Measurements from ENCODE around the gene MRTFB. TPM values are rescaled to one million over a fixed set of nuclear protein-coding genes. Genes with fewer than 3 reads are reported as not detected.
"Not testable (repeated sequence)": the region's sequence is repeated elsewhere in the genome, so short reads cannot be mapped to it uniquely, and the experiment has no call there.

MRTFB gene
- total RNA-seq, 1 experiment from 2014 or later, result 7.6 TPM

- DNase-seq (ENCODE audit: low read depth, low spot score), result no peak
- in situ Hi-C loops (cut with HindIII; ENCODE audit: low pct_unique_long_range_greater_than_20kb, low sequenced_read_pairs), result no loop called here
Observed at GRCh38 chr16:14119799-14120198, 48.7 kb downstream of the MRTFB start.

- in situ Hi-C loops (cut with HindIII; ENCODE audit: low pct_unique_long_range_greater_than_20kb, low sequenced_read_pairs), result no loop called here
- DNase-seq (ENCODE audit: low read depth, low spot score), result no peak
Observed at GRCh38 chr16:14120335-14120734, 49.2 kb downstream of the MRTFB start.

GRCh38 chr16:14121142-14121541, 50.0 kb downstream of the MRTFB start:
- in situ Hi-C loops (cut with HindIII; ENCODE audit: low pct_unique_long_range_greater_than_20kb, low sequenced_read_pairs), result no loop called here
- no peak for DNase-seq (ENCODE audit: low read depth, low spot score)

GRCh38 chr16:14121872-14122271, 50.8 kb downstream of the MRTFB start:
- DNase-seq (ENCODE audit: low read depth, low spot score), result no peak
- in situ Hi-C loops (cut with HindIII; ENCODE audit: low pct_unique_long_range_greater_than_20kb, low sequenced_read_pairs), result no loop called here

- in situ Hi-C loops (cut with HindIII; ENCODE audit: low pct_unique_long_range_greater_than_20kb, low sequenced_read_pairs); DNase-seq (ENCODE audit: low read depth, low spot score): not testable (repeated sequence)
Observed at GRCh38 chr16:14122430-14122829, 51.3 kb downstream of the MRTFB start.

GRCh38 chr16:14125000-14125681, 54.0 kb downstream of the MRTFB start:
- DNase-seq (ENCODE audit: low read depth, low spot score), result no peak
- in situ Hi-C loops (cut with HindIII; ENCODE audit: low pct_unique_long_range_greater_than_20kb, low sequenced_read_pairs), result no loop called here

GRCh38 chr16:14125708-14126107, 54.6 kb downstream of the MRTFB start:
- no peak for DNase-seq (ENCODE audit: low read depth, low spot score)
- in situ Hi-C loops (cut with HindIII; ENCODE audit: low pct_unique_long_range_greater_than_20kb, low sequenced_read_pairs), result no loop called here

GRCh38 chr16:14128097-14128496, 57.0 kb downstream of the MRTFB start:
- no peak for DNase-seq (ENCODE audit: low read depth, low spot score)
- in situ Hi-C loops (cut with HindIII; ENCODE audit: low pct_unique_long_range_greater_than_20kb, low sequenced_read_pairs), result no loop called here

- no peak for DNase-seq (ENCODE audit: low read depth, low spot score)
- in situ Hi-C loops (cut with HindIII; ENCODE audit: low pct_unique_long_range_greater_than_20kb, low sequenced_read_pairs), result no loop called here
Observed at GRCh38 chr16:14129502-14129901, 58.4 kb downstream of the MRTFB start.

GRCh38 chr16:14131774-14132695, 60.9 kb downstream of the MRTFB start:
- no peak for DNase-seq (ENCODE audit: low read depth, low spot score)
- in situ Hi-C loops (cut with HindIII; ENCODE audit: low pct_unique_long_range_greater_than_20kb, low sequenced_read_pairs), result no loop called here

GRCh38 chr16:14132696-14133048, 61.6 kb downstream of the MRTFB start:
- DNase-seq (ENCODE audit: low read depth, low spot score), result no peak
- in situ Hi-C loops (cut with HindIII; ENCODE audit: low pct_unique_long_range_greater_than_20kb, low sequenced_read_pairs), result no loop called here

GRCh38 chr16:14133907-14134306, 62.8 kb downstream of the MRTFB start:
- DNase-seq (ENCODE audit: low read depth, low spot score), result no peak
- in situ Hi-C loops (cut with HindIII; ENCODE audit: low pct_unique_long_range_greater_than_20kb, low sequenced_read_pairs), result no loop called here

GRCh38 chr16:14135704-14136103, 64.6 kb downstream of the MRTFB start:
- DNase-seq (ENCODE audit: low read depth, low spot score), result no peak
- in situ Hi-C loops (cut with HindIII; ENCODE audit: low pct_unique_long_range_greater_than_20kb, low sequenced_read_pairs), result no loop called here

GRCh38 chr16:14139872-14140271, 68.8 kb downstream of the MRTFB start:
- in situ Hi-C loops (cut with HindIII; ENCODE audit: low pct_unique_long_range_greater_than_20kb, low sequenced_read_pairs), result no loop called here
- DNase-seq (ENCODE audit: low read depth, low spot score), result no peak

GRCh38 chr16:14140923-14141322, 69.8 kb downstream of the MRTFB start:
- DNase-seq (ENCODE audit: low read depth, low spot score), result no peak
- in situ Hi-C loops (cut with HindIII; ENCODE audit: low pct_unique_long_range_greater_than_20kb, low sequenced_read_pairs), result no loop called here

- in situ Hi-C loops (cut with HindIII; ENCODE audit: low pct_unique_long_range_greater_than_20kb, low sequenced_read_pairs), result no loop called here
- no peak for DNase-seq (ENCODE audit: low read depth, low spot score)
Observed at GRCh38 chr16:14146445-14146844, 75.3 kb downstream of the MRTFB start.

- in situ Hi-C loops (cut with HindIII; ENCODE audit: low pct_unique_long_range_greater_than_20kb, low sequenced_read_pairs), result no loop called here
Observed at GRCh38 chr16:14148016-14148415, 76.9 kb downstream of the MRTFB start.

GRCh38 chr16:14148569-14148968, 77.5 kb downstream of the MRTFB start:
- in situ Hi-C loops (cut with HindIII; ENCODE audit: low pct_unique_long_range_greater_than_20kb, low sequenced_read_pairs), result no loop called here
- DNase-seq (ENCODE audit: low read depth, low spot score), result no peak

More at GRCh38 chr16:14148016-14148415, 76.9 kb downstream of the MRTFB start:
- DNase-seq (ENCODE audit: low read depth, low spot score), result no peak

- in situ Hi-C loops (cut with HindIII; ENCODE audit: low pct_unique_long_range_greater_than_20kb, low sequenced_read_pairs), result no loop called here
- DNase-seq (ENCODE audit: low read depth, low spot score), result no peak
Observed at GRCh38 chr16:14150796-14151195, 79.7 kb downstream of the MRTFB start.

Data from SK-MEL-5 (cell line).